CD4-positive, alpha-beta memory T cell (primary cell): ENCODE data around the gene NDE1. TPM values are rescaled to one million over a fixed set of nuclear protein-coding genes. Genes with fewer than 3 reads are reported as not detected.

Experiments
- CTCF ChIA-PET: fragments of 350-600 bp; sonication (Branson Sonifier 250); formaldehyde crosslinking; loops from one replicate; lab custom pipeline; 2021; ENCODE audit warnings: inconsistent platforms; ENCODE audit not compliant: partially characterized antibody; lab: Charles Lee
- POLR2A ChIA-PET: fragments of 350-600 bp; sonication (Branson Sonifier 250); formaldehyde crosslinking; loops from one replicate; lab custom pipeline; 2021; ENCODE audit not compliant: partially characterized antibody; lab: Charles Lee
- DNase-seq, 5 donors: peaks; one replicate each; pipeline versions ENCODE4 v3.0.0 to v3.0.0-alpha.2; 2020 to 2022; ENCODE audit warnings: mixed read lengths in 1 of 5
- H3K27ac ChIP-seq: one replicate; pipeline ENCODE4 v1.7.0; 2013; ENCODE audit warnings: low read depth, low read length
- H3K27me3 ChIP-seq: 2 replicates; pipeline ENCODE4 v1.7.0; 2013; ENCODE audit warnings: mild to moderate bottlenecking, low read length, moderate library complexity; ENCODE audit not compliant: insufficient read depth
- H3K36me3 ChIP-seq: 2 replicates; pipeline ENCODE4 v1.7.0; 2013; ENCODE audit warnings: mild to moderate bottlenecking, low read length, moderate library complexity; ENCODE audit not compliant: insufficient read depth
- H3K4me1 ChIP-seq: 2 replicates; pipeline ENCODE4 v1.7.0; 2013; ENCODE audit warnings: mild to moderate bottlenecking, low read length, moderate library complexity; ENCODE audit not compliant: insufficient read depth
- H3K4me3 ChIP-seq, 2 donors: one replicate each; pipeline ENCODE4 v1.7.0; 2013; ENCODE audit warnings: low read length in 2 of 2, mild to moderate bottlenecking in 1 of 2
- H3K9me3 ChIP-seq, 2 donors: one replicate each; pipeline ENCODE4 v1.7.0; 2013; ENCODE audit warnings: low read length in 2 of 2, control low read depth in 1 of 2; ENCODE audit not compliant: control insufficient read depth in 1 of 2
- H3K27ac Mint-ChIP-seq, 7 donors: one replicate each; pipeline ENCODE4 v1.8.0; 2020 to 2021; ENCODE audit warnings: mixed read lengths in 7 of 7, mild to moderate bottlenecking in 6 of 7, inconsistent platforms in 3 of 7, moderate library complexity in 3 of 7
- H3K27me3 Mint-ChIP-seq, 2 donors: one replicate each; pipeline ENCODE4 v1.8.0; 2020 to 2021; ENCODE audit warnings: mixed read lengths in 2 of 2
- H3K36me3 Mint-ChIP-seq, 2 donors: one replicate each; pipeline ENCODE4 v1.8.0; 2020 to 2021; ENCODE audit warnings: mixed read lengths in 2 of 2, inconsistent platforms in 1 of 2, mild to moderate bottlenecking in 1 of 2
- H3K4me1 Mint-ChIP-seq, 4 donors: one replicate each; pipeline ENCODE4 v1.8.0; 2020 to 2021; ENCODE audit warnings: mixed read lengths in 4 of 4, mild to moderate bottlenecking in 1 of 4
- H3K4me3 Mint-ChIP-seq, 8 donors: one replicate each; pipeline ENCODE4 v1.8.0; 2020 to 2021; ENCODE audit warnings: mixed read lengths in 8 of 8, mild to moderate bottlenecking in 7 of 8, moderate library complexity in 6 of 8, inconsistent platforms in 3 of 8
- H3K9me3 Mint-ChIP-seq, 8 donors: one replicate each; pipeline ENCODE4 v1.8.0; 2020 to 2021; ENCODE audit warnings: mixed read lengths in 8 of 8, mild to moderate bottlenecking in 5 of 8, inconsistent platforms in 3 of 8, moderate library complexity in 1 of 8
- intact Hi-C: fragments of 100-400 bp; cut with micrococcal nuclease; formaldehyde crosslinking; loops from one replicate; pipeline ENCODE4 v1.15.1; 2023
- polyA plus RNA-seq, 2 donors: library from polyadenylated mRNA; unstranded; fragments of 300-500 nt; fragmentation: Illumina TruSeq; gene quantifications; one replicate each; pipeline ENCODE4 v1.2.3, GENCODE V29; 2021
- total RNA-seq, 2 experiments: library from RNA; stranded (reverse); gene quantifications; one replicate each; pipeline ENCODE4 v1.2.3, GENCODE V29; 2021

The NDE1 gene
- total and polyA plus RNA-seq, 4 experiments from 2014 or later = 15.3 to 128 (median 93.8) TPM

GRCh38 chr16:15766918-15767317, 116.9 kb downstream of the NDE1 start:
- Histone ChIP-seq H3K27me3 (peaks cover 3% of the 10 kb centered on the region), H3K27ac (no peak overlapping the region), H3K4me1 (no peaks in the 10 kb centered on the region), H3K9me3 (no peaks in the 10 kb centered on the region), H3K36me3 (no peaks in the 10 kb centered on the region), H3K4me3 (no peak overlapping the region)
- CTCF ChIA-PET = no interaction called here
- H3K4me3 Mint-ChIP-seq = no peak overlapping the region
- H3K36me3 Mint-ChIP-seq = no peaks in the 10 kb centered on the region
- peaks cover 0 to 2% (median 0%) of the 10 kb centered on the region in 8 donors for H3K9me3 Mint-ChIP-seq
- H3K4me1 Mint-ChIP-seq = no peaks in the 10 kb centered on the region
- intact Hi-C loops = loop anchor here (10.0 kb wide), 1 partner anchor 428 kb away; no protein-coding TSS in a partner anchor
- POLR2A ChIA-PET = no interaction called here
- H3K27ac Mint-ChIP-seq = no peak overlapping the region
- peaks cover 5 to 6% of the 10 kb centered on the region in 2 donors for H3K27me3 Mint-ChIP-seq
- no peak for DNase-seq

- Mint-ChIP-seq H3K4me3 (no peak overlapping the region), H3K27me3 (peaks cover 0 to 1% of the 10 kb centered on the region in 2 donors), H3K36me3 (no peaks in the 10 kb centered on the region), H3K4me1 (no peaks in the 10 kb centered on the region), H3K27ac (no peak overlapping the region), H3K9me3 (peaks cover 0 to 2% (median 0%) of the 10 kb centered on the region in 8 donors)
- no peak for DNase-seq
- Histone ChIP-seq H3K9me3 (no peaks in the 10 kb centered on the region), H3K36me3 (no peaks in the 10 kb centered on the region), H3K27me3 (peaks cover 3% of the 10 kb centered on the region), H3K27ac (no peak overlapping the region), H3K4me1 (no peaks in the 10 kb centered on the region), H3K4me3 (no peak overlapping the region)
- ChIA-PET CTCF (interaction anchor here (1.1 kb wide), 1 partner anchor 357 kb away, joined by 3 read pairs; no protein-coding TSS in a partner anchor), POLR2A (no interaction called here)
- intact Hi-C loops = loop anchor here (10.0 kb wide), 1 partner anchor 427 kb away; no protein-coding TSS in a partner anchor
Observed at GRCh38 chr16:15768201-15768600, 118.2 kb downstream of the NDE1 start.

GRCh38 chr16:15769239-15769638, 119.2 kb downstream of the NDE1 start:
- Mint-ChIP-seq H3K4me3 (no peak overlapping the region), H3K36me3 (no peaks in the 10 kb centered on the region), H3K27ac (no peak overlapping the region), H3K9me3 (peaks cover 0 to 2% (median 0%) of the 10 kb centered on the region in 8 donors), H3K4me1 (no peaks in the 10 kb centered on the region), H3K27me3 (peaks cover 0 to 1% of the 10 kb centered on the region in 2 donors)
- ChIA-PET CTCF (interaction anchor here (1.1 kb wide), 1 partner anchor 356 kb away, joined by 3 read pairs; no protein-coding TSS in a partner anchor), POLR2A (no interaction called here)
- Histone ChIP-seq H3K9me3 (no peaks in the 10 kb centered on the region), H3K27ac (no peak overlapping the region), H3K4me1 (no peaks in the 10 kb centered on the region), H3K36me3 (no peaks in the 10 kb centered on the region), H3K4me3 (no peak overlapping the region), H3K27me3 (peaks cover 2% of the 10 kb centered on the region)
- intact Hi-C loops = loop anchor here (10.0 kb wide), 1 partner anchor 426 kb away; no protein-coding TSS in a partner anchor
- DNase-seq = no peak

- intact Hi-C loops = no loop called here
- Mint-ChIP-seq H3K4me3 (no peak overlapping the region), H3K9me3 (peaks cover 0 to 2% (median 0%) of the 10 kb centered on the region in 8 donors), H3K4me1 (no peaks in the 10 kb centered on the region), H3K27me3 (peaks cover 0 to 4% of the 10 kb centered on the region in 2 donors), H3K27ac (no peak overlapping the region), H3K36me3 (no peaks in the 10 kb centered on the region)
- no peak overlapping the region for H3K27ac ChIP-seq
- no peak for DNase-seq
- no peaks in the 10 kb centered on the region for H3K4me1 ChIP-seq
- H3K4me3 ChIP-seq = no peak overlapping the region
- POLR2A ChIA-PET = no interaction called here
- H3K36me3 ChIP-seq = no peaks in the 10 kb centered on the region
- H3K9me3 ChIP-seq = no peaks in the 10 kb centered on the region
- CTCF ChIA-PET = no interaction called here
- H3K27me3 ChIP-seq = no peaks in the 10 kb centered on the region
Observed at GRCh38 chr16:15770107-15770506, 120.1 kb downstream of the NDE1 start.

- Histone ChIP-seq H3K36me3 (no peaks in the 10 kb centered on the region), H3K9me3 (no peaks in the 10 kb centered on the region), H3K27ac (no peak overlapping the region), H3K27me3 (no peaks in the 10 kb centered on the region), H3K4me3 (no peak overlapping the region), H3K4me1 (no peaks in the 10 kb centered on the region)
- Mint-ChIP-seq H3K4me1 (no peaks in the 10 kb centered on the region), H3K4me3 (no peak overlapping the region), H3K27ac (no peak overlapping the region), H3K27me3 (peaks cover 0 to 4% of the 10 kb centered on the region in 2 donors), H3K36me3 (no peaks in the 10 kb centered on the region), H3K9me3 (peaks cover 0 to 2% (median 0%) of the 10 kb centered on the region in 8 donors)
- ChIA-PET CTCF (interaction anchor here (0.7 kb wide), 1 partner anchor 10 kb away, joined by 3 read pairs; no protein-coding TSS in a partner anchor), POLR2A (no interaction called here)
- no peak for DNase-seq
- intact Hi-C loops = no loop called here
Observed at GRCh38 chr16:15770512-15770911, 120.5 kb downstream of the NDE1 start.

GRCh38 chr16:15771694-15772093, 121.6 kb downstream of the NDE1 start:
- ChIA-PET CTCF (no interaction called here), POLR2A (no interaction called here)
- Mint-ChIP-seq H3K9me3 (peaks cover 0 to 2% (median 0%) of the 10 kb centered on the region in 8 donors), H3K27me3 (peaks cover 6 to 10% of the 10 kb centered on the region in 2 donors), H3K27ac (no peak overlapping the region), H3K4me3 (no peak overlapping the region), H3K36me3 (no peaks in the 10 kb centered on the region), H3K4me1 (no peaks in the 10 kb centered on the region)
- no peak for DNase-seq
- intact Hi-C loops = no loop called here
- Histone ChIP-seq H3K9me3 (no peaks in the 10 kb centered on the region), H3K27ac (no peak overlapping the region), H3K36me3 (no peaks in the 10 kb centered on the region), H3K27me3 (no peaks in the 10 kb centered on the region), H3K4me3 (no peak overlapping the region), H3K4me1 (no peaks in the 10 kb centered on the region)

- Mint-ChIP-seq H3K9me3 (peaks cover 0 to 2% (median 0%) of the 10 kb centered on the region in 8 donors), H3K27me3 (peaks cover 9 to 11% of the 10 kb centered on the region in 2 donors), H3K36me3 (no peaks in the 10 kb centered on the region), H3K27ac (no peak overlapping the region), H3K4me3 (no peak overlapping the region), H3K4me1 (no peaks in the 10 kb centered on the region)
- ChIA-PET POLR2A (no interaction called here), CTCF (interaction anchor here (1.8 kb wide), 1 partner anchor 9 kb away, joined by 5 read pairs; no protein-coding TSS in a partner anchor)
- Histone ChIP-seq H3K27ac (no peak overlapping the region), H3K9me3 (no peaks in the 10 kb centered on the region), H3K4me1 (no peaks in the 10 kb centered on the region), H3K4me3 (no peak overlapping the region), H3K36me3 (no peaks in the 10 kb centered on the region), H3K27me3 (no peaks in the 10 kb centered on the region)
- DNase-seq = no peak
- intact Hi-C loops = no loop called here
Observed at GRCh38 chr16:15772579-15773293, 122.7 kb downstream of the NDE1 start.
